NCI-H146 treated with DMSO at 0.1 percent for 48 hours (cell line): ENCODE results near the gene OOSP1.
"Not testable (repeated sequence)": the region's sequence is repeated elsewhere in the genome, so short reads cannot be mapped to it uniquely, and the experiment has no call there.

Source experiments
- DNase-seq: peaks from one replicate; lab custom pipeline; 2025; ENCODE audit not compliant: unreplicated experiment; lab: John Stamatoyannopoulos, UW

OOSP1 gene

GRCh38 chr11:59938132-59938531 is at the start of gene OOSP1:
TSS of gene OOSP1 (plus strand) at chr11:59938432. CDS start at chr11:59938455, 23 bp downstream.
- no peak for DNase-seq

GRCh38 chr11:59891781-59892181 is 46.5 kb upstream of the OOSP1 start:
- no peak for DNase-seq

GRCh38 chr11:59894616-59895015 is 43.6 kb upstream of the OOSP1 start:
- no peak for DNase-seq

- DNase-seq = no peak
Measured at GRCh38 chr11:59898046-59898445, 40.2 kb upstream of the OOSP1 start.

- no peak for DNase-seq
Measured at GRCh38 chr11:59898650-59899049, 39.6 kb upstream of the OOSP1 start.

- no peak for DNase-seq
Measured at GRCh38 chr11:59899532-59899931, 38.7 kb upstream of the OOSP1 start.

- DNase-seq = no peak
Measured at GRCh38 chr11:59900366-59901126, 37.7 kb upstream of the OOSP1 start.

GRCh38 chr11:59901306-59901705 is 36.9 kb upstream of the OOSP1 start:
- no peak for DNase-seq

- DNase-seq = not testable (repeated sequence)
Measured at GRCh38 chr11:59903569-59903968, 34.7 kb upstream of the OOSP1 start.

- DNase-seq = no peak
Measured at GRCh38 chr11:59918480-59918879, 19.8 kb upstream of the OOSP1 start.

GRCh38 chr11:59918987-59919589 is 19.1 kb upstream of the OOSP1 start:
- peak; percentile 3 for DNase-seq

GRCh38 chr11:59923813-59924212 is 14.4 kb upstream of the OOSP1 start:
- no peak for DNase-seq

- no peak for DNase-seq
Measured at GRCh38 chr11:59931688-59932087, 6.5 kb upstream of the OOSP1 start.

GRCh38 chr11:59938718-59939117 is 486 bp downstream of the OOSP1 start:
- DNase-seq = no peak

- DNase-seq = no peak
Measured at GRCh38 chr11:59939482-59939881, 1.2 kb downstream of the OOSP1 start.

- DNase-seq = no peak
Measured at GRCh38 chr11:59941091-59941490, 2.9 kb downstream of the OOSP1 start.

- DNase-seq = no peak
Measured at GRCh38 chr11:59943997-59944714, 5.9 kb downstream of the OOSP1 start.

GRCh38 chr11:59944720-59945119 is 6.5 kb downstream of the OOSP1 start:
- no peak for DNase-seq

- DNase-seq = no peak
Measured at GRCh38 chr11:59953463-59954218, 15.4 kb downstream of the OOSP1 start.

GRCh38 chr11:59954219-59954847 is 16.1 kb downstream of the OOSP1 start:
- DNase-seq = no peak

- no peak for DNase-seq
Measured at GRCh38 chr11:59957094-59957493, 18.9 kb downstream of the OOSP1 start.
